PC-3 (cell line): Measurements from ENCODE around the gene IL5RA. TPM values are rescaled to one million over a fixed set of nuclear protein-coding genes. Genes with fewer than 3 reads are reported as not detected.

ENCODE experiments used
- ATAC-seq: fragments of 200-7000 bp; cut with Tn5 transposase; 2 replicates; pipeline ENCODE4 v1.9.1; 2020; ENCODE audit warnings: mild to moderate bottlenecking, moderate library complexity
- BruUV-seq: library from RNA; stranded (reverse); fragments of 400-500 nt; replicated peaks from 2 replicates; lab custom pipeline; 2021; lab: Mats Ljungman, UMichigan
- CTCF ChIA-PET: fragments of 300-600 bp; sonication (Branson Sonifier 250); formaldehyde crosslinking; loops from one replicate; lab custom pipeline; 2022; ENCODE audit warnings: antibody characterized with exemption; lab: Charles Lee
- POLR2A ChIA-PET: fragments of 300-600 bp; sonication (Branson Sonifier 250); formaldehyde crosslinking; loops from one replicate; lab custom pipeline; 2022; ENCODE audit warnings: antibody characterized with exemption; ENCODE audit not compliant: unreplicated experiment; lab: Charles Lee
- DNase-seq: peaks from one replicate; pipeline ENCODE4 v3.0.0-alpha.2; 2015
- H2AFZ ChIP-seq: fragments of 300-600 bp; sonication (generic); 2 replicates; pipeline ENCODE4 v1.6.0; 2016; ENCODE audit warnings: antibody characterized with exemption, low read length
- H3F3A ChIP-seq: fragments of 300-600 bp; sonication (generic); one replicate; pipeline ENCODE4 v1.6.0; 2017; ENCODE audit warnings: antibody characterized with exemption, low read length, control low read depth, mild to moderate bottlenecking; ENCODE audit not compliant: unreplicated experiment
- H3K27ac ChIP-seq: fragments of 300-600 bp; sonication (generic); 2 replicates; pipeline ENCODE4 v1.5.1; 2016; ENCODE audit warnings: mild to moderate bottlenecking, low read length
- H3K27me3 ChIP-seq: fragments of 300-600 bp; sonication (generic); 2 replicates; pipeline ENCODE4 v1.6.1; 2016; ENCODE audit warnings: low read length, mixed read lengths
- H3K36me3 ChIP-seq: fragments of 300-600 bp; sonication (generic); 2 replicates; pipeline ENCODE4 v1.6.1; 2016; ENCODE audit warnings: low read depth, mixed run types, low read length, mixed read lengths
- H3K4me1 ChIP-seq: fragments of 300-600 bp; sonication (generic); 2 replicates; pipeline ENCODE4 v1.5.1; 2016; ENCODE audit warnings: low read length; ENCODE audit not compliant: insufficient read depth
- H3K4me2 ChIP-seq: fragments of 300-600 bp; sonication (generic); 2 replicates; pipeline ENCODE4 v1.6.0; 2016; ENCODE audit warnings: low read length
- H3K4me3 ChIP-seq: fragments of 300-600 bp; sonication (generic); 2 replicates; pipeline ENCODE4 v1.5.1; 2016; ENCODE audit warnings: mild to moderate bottlenecking, low read length, mixed read lengths
- H3K79me2 ChIP-seq: fragments of 300-600 bp; sonication (generic); 2 replicates; pipeline ENCODE4 v1.6.1; 2017; ENCODE audit warnings: low read length, mixed read lengths
- H3K9ac ChIP-seq: fragments of 300-600 bp; sonication (generic); 2 replicates; pipeline ENCODE4 v1.6.0; 2016; ENCODE audit warnings: mild to moderate bottlenecking, low read length
- H3K9me2 ChIP-seq: fragments of 300-600 bp; sonication (generic); replicated peaks from 2 replicates; pipeline ENCODE4 v1.6.1; 2016; ENCODE audit warnings: mixed run types, low read length, mixed read lengths
- H3K9me3 ChIP-seq: fragments of 300-600 bp; sonication (generic); 2 replicates; pipeline ENCODE4 v1.6.1; 2016; ENCODE audit warnings: low read length, mixed read lengths
- H4K20me1 ChIP-seq: fragments of 300-600 bp; sonication (generic); 2 replicates; pipeline ENCODE4 v1.6.1; 2016; ENCODE audit warnings: low read length, mixed read lengths
- CTCF ChIP-seq: fragments of 300-600 bp; sonication (generic); conservative IDR thresholded peaks from 2 replicates; pipeline ENCODE4 v1.5.1; 2017; ENCODE audit warnings: antibody characterized with exemption, low read depth, mild to moderate bottlenecking, low read length
- EZH2 ChIP-seq: fragments of 300-600 bp; sonication (generic); IDR thresholded peaks from one replicate; pipeline ENCODE4 v1.6.1; 2017; ENCODE audit warnings: antibody characterized with exemption, mild to moderate bottlenecking, low read length; ENCODE audit not compliant: unreplicated experiment
- EZH2phosphoT487 ChIP-seq: fragments of 300-600 bp; sonication (generic); IDR thresholded peaks from 2 replicates; pipeline ENCODE4 v1.6.1; 2018; ENCODE audit warnings: mild to moderate bottlenecking, antibody characterized with exemption, low read length, borderline replicate concordance
- intact Hi-C: fragments of 100-400 bp; cut with micrococcal nuclease; formaldehyde crosslinking; loops from 2 replicates; pipeline ENCODE4 v1.9.0; 2023
- total RNA-seq: library from RNA; depleted of rRNA; stranded (reverse); fragments of >200 nt; gene quantifications from 2 replicates; pipeline ENCODE4 v1.2.3, GENCODE V29; 2014

Gene IL5RA
- total RNA-seq, 1 experiment from 2014 or later, result not detected

DNA sequence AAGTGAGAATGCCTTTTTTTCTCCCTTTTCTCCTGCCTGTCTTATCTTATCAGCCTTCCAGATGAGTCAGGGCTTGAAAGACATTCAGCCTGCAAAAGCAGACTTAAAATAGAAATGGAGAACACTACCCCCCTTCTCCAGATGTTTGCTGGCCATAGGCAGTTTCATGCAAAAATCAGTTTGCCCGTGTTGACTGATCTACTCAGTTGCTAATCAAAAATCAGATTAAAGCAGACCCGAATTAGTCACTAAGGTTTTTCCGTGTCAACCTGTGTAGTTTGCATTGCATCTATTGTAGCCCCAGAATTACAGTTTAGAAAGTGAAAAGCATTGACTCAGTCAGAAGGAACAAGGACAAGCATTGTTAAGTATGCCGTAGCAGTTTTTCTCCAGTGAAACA lies 56.2 kb downstream of the IL5RA start:
- no peak overlapping the region for H3K27ac ChIP-seq
- no peaks in the 10 kb centered on the region for H3K79me2 ChIP-seq
- peaks cover 25% of the 10 kb centered on the region for H3K27me3 ChIP-seq
- no peak overlapping the region for H3K4me2 ChIP-seq
- POLR2A ChIA-PET, result no interaction called here
- no peaks in the 10 kb centered on the region for H3K4me1 ChIP-seq
- no peaks in the 10 kb centered on the region for H4K20me1 ChIP-seq
- no peaks in the 10 kb centered on the region for H3K9me2 ChIP-seq
- no peaks in the 10 kb centered on the region for H3F3A ChIP-seq
- H3K4me3 ChIP-seq, result no peak overlapping the region
- intact Hi-C loops, result no loop called here
- no peak overlapping the region for H2AFZ ChIP-seq
- no peak overlapping the region for H3K9ac ChIP-seq
- no peak for DNase-seq
- H3K9me3 ChIP-seq, result no peaks in the 10 kb centered on the region
- TF ChIP-seq EZH2, result no peak
- no peak for TF ChIP-seq CTCF
- TF ChIP-seq EZH2phosphoT487, result no peak
- ATAC-seq, result no peak
- H3K36me3 ChIP-seq, result no peaks in the 10 kb centered on the region
- CTCF ChIA-PET, result no interaction called here
- no TSS peak for BruUV-seq

GRCh38 chr3:3038201-3038991 lies 71.8 kb downstream of the IL5RA start:
- ChIA-PET POLR2A (no interaction called here), CTCF (no interaction called here)
- Histone ChIP-seq H3K9me2 (no peaks in the 10 kb centered on the region), H3K9me3 (no peaks in the 10 kb centered on the region), H3K79me2 (no peaks in the 10 kb centered on the region), H3K36me3 (no peaks in the 10 kb centered on the region), H3K4me2 (peak overlapping the region; percentile 42), H4K20me1 (no peaks in the 10 kb centered on the region), H3K4me1 (no peaks in the 10 kb centered on the region), H2AFZ (no peak overlapping the region; the same call in 1 of the 2 replicates), H3F3A (no peaks in the 10 kb centered on the region), H3K27ac (no peak overlapping the region), H3K27me3 (peaks cover 27% of the 10 kb centered on the region; the same call in 1 of the 2 replicates), H3K9ac (no peak overlapping the region), H3K4me3 (no peak overlapping the region)
- no TSS peak for BruUV-seq
- TF ChIP-seq CTCF (no peak), EZH2phosphoT487 (no peak), EZH2 (no peak)
- intact Hi-C loops, result no loop called here
- ATAC-seq (peak; percentile 33; the same call in 1 of the 2 replicates), DNase-seq (peak; percentile 17)

GRCh38 chr3:3037156-3037555 lies 73.0 kb downstream of the IL5RA start:
- ATAC-seq (no peak), DNase-seq (no peak)
- TF ChIP-seq EZH2 (no peak), CTCF (no peak), EZH2phosphoT487 (no peak)
- Histone ChIP-seq H3K9ac (no peak overlapping the region), H3K4me2 (no peak overlapping the region), H3K27ac (no peak overlapping the region), H3K36me3 (no peaks in the 10 kb centered on the region), H3K4me3 (no peak overlapping the region), H4K20me1 (no peaks in the 10 kb centered on the region), H3K79me2 (no peaks in the 10 kb centered on the region), H3F3A (no peaks in the 10 kb centered on the region), H3K4me1 (no peaks in the 10 kb centered on the region), H3K27me3 (peaks cover 27% of the 10 kb centered on the region; the same call in 1 of the 2 replicates), H3K9me3 (no peaks in the 10 kb centered on the region), H3K9me2 (no peaks in the 10 kb centered on the region), H2AFZ (no peak overlapping the region)
- intact Hi-C loops, result no loop called here
- BruUV-seq, result no TSS peak
- POLR2A ChIA-PET, result no interaction called here
- CTCF ChIA-PET, result no interaction called here
